Cardiac septum (tissue), 1 donor: ENCODE results near the gene SUPT3H. TPM values are rescaled to one million over a fixed set of nuclear protein-coding genes. Genes with fewer than 3 reads are reported as not detected.

Experiments
- DNase-seq: peaks from one replicate; pipeline ENCODE4 v3.0.0-alpha.2; 2020; ENCODE audit warnings: low spot score
- intact Hi-C: fragments of 100-400 bp; cut with DNase I; formaldehyde crosslinking; loops from one replicate; pipeline ENCODE4 v1.14.0; 2022
- total RNA-seq: library from RNA; stranded (reverse); fragmentation: NEBNext Ultra II Directional; extraction: Animal tissue kit (Norgen Biotek cat#: 25700); gene quantifications from one replicate; pipeline ENCODE4 v1.2.1, GENCODE V29; 2021
- donor health status: DM: no; HTN: no; CAD: no.

Gene SUPT3H
- total RNA-seq, 1 donor from 2014 or later: 6.2 TPM

DNA sequence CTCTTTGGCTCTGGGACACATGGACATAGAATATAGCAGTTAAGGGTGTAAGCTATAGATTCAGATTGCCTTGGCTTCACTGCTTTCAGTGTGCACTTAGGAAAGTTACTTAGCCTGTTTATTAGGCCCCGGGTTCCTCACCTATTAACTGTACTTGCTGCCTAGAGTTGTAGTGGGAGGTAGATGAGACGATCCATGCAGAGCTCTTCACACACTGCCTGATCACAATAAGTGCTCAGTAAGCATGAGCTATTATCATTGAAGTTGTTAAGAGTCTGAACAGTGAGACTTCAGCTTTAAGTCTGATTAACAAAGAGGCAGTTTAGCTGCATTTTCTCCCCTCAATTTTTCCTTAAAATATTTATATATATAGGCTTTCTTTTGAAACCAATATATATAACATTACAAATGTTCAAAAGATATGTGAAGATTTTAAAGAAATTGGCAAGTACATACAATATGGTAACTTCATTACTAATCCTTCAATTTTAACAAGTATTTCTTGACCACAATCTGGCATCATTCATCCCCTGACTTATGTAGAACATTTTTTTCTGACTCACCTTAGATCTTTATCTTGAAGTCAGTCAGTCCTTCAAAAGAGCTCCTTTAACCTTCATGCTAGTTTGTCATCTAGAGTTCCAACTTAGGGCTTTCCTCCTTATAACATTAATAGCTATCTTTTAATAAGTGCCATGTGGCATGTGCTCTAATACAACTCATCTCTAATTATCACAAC, 20.5 kb upstream of the SUPT3H start:
- DNase-seq: no peak
- intact Hi-C loops: no loop called here

DNA sequence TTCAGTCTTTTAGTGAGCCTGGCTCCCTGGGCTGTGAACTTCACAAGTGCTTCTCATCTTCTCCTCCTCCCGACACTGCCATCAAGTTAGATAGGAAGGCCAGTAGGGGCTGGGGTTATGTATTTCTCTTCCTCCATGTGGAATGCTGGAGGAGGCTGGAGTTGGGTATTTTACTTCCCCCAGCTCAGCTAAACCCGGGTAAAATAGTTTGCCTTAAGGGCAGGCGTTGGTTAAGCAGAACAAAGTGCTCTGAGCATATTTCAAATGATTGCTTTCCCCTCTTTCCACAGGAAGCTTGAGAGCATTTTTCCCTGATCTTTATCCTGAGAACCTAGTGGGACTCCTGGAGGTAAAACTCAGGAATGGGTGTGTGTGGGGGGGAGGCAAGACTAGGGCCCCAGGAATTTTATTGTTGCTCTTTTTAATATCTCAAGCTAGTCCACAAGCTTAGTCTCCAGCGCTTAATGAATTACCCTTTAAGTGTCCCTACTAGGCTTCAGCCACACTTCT, 16.9 kb upstream of the SUPT3H start:
- DNase-seq: no peak
- intact Hi-C loops: no loop called here

DNA sequence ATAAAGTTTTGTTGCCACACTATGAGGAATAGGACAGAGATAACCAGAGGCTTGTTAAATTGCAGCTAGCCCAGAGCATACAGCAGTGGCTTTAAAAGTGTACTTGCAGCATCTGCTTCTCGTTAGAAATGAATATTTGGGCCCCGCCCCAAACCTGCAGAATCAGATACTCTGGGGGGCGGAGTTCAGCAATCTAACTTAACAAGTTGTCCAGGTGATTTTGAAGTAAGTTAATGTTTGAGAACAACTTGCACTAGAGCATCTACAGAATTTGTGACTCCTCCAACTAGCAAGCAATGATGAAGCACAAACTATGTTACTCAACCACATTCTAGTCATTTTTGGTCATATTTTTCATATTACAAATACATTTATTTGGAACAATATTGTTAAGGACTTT, 10.6 kb upstream of the SUPT3H start:
- intact Hi-C loops: no loop called here
- DNase-seq: no peak

DNA sequence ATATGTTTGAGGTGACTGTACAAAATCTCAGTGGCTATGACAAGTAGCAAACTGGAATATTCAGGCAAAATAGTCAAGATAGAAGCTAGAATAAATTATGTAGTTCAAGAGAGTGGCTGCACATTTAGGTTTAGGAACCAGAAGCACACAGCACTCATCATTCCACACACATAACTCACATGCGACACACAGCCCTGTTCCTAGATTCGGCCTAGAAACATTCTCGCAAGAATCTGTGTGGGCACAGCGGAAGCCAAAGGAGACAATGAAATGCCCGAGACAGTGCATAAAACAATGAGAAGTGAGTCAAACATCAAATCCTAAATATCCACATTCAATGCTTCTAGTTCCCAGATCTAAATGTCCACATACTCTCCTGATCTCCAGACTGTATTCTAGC, 9.5 kb upstream of the SUPT3H start:
- no peak for DNase-seq
- intact Hi-C loops: no loop called here

DNA sequence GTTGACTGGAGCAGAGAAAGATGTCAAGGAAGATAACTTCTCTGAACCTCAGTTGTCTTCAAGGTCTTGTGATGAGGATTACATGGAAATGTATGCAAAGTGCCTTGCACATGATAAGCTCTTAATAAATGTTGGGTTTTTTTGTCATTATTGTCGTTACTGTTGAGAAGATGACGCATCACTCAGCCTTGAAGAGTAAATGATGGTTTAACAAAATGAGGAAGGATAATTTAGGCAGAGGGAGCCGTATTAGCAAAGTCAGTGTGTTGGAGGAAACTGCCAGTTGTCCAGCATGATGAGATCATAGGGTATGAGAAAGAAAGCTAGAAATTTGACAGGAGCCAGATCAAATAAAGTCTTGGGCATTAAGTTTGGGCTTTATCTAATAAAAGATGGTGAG, 8.8 kb upstream of the SUPT3H start:
- intact Hi-C loops: no loop called here
- DNase-seq: no peak

DNA sequence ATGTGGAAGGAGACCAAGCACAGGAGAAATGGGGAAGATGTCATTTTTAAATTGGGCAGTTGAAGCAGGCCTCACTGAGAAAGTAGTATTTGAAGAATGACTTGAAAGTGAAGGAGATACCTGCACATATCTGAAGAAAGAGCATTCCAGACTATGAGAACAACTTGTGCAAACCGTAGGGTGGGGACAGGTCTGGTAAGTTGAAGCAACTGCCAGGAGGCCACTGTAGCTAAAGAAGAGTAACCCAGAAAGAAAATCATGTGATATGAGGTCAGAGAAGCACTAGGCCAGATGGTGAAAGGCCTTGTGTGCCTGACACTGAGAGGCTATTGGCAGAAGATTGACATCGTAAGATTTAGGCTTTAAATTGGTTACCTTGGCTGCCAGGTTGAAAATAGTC, 4.7 kb upstream of the SUPT3H start:
- intact Hi-C loops: no loop called here
- no peak for DNase-seq

DNA sequence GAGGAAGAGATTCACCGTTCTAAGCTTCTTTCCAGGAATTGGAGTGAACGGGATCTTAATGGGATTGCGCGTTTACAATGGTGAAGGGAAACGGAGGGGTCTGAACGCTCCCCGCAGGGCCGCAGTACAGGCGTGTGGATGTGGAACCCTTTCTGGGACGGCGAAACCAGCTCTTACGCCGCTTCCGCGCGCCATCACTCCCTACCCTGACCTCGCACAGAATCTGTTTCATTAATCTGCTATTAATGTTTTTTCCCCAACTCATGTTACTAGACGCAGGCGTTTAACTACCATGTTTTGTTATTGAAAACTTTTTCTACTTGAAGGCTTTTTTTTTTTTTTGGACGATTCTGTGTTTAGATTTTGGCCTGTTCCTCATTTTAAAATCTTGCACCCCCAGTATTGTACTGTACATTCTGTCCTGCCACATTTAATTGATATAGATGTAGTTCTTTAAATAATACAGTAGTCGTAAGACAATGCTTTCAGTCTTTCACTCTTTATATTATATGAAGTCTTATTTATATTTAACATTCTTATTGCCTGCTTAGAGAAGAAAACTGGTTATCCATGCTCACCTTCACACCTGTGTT, 696 bp upstream of the SUPT3H start:
- DNase-seq: no peak
- intact Hi-C loops: loop anchor here (5.0 kb wide), 2 partner anchors 261 to 544 kb away; no protein-coding TSS in a partner anchor

DNA sequence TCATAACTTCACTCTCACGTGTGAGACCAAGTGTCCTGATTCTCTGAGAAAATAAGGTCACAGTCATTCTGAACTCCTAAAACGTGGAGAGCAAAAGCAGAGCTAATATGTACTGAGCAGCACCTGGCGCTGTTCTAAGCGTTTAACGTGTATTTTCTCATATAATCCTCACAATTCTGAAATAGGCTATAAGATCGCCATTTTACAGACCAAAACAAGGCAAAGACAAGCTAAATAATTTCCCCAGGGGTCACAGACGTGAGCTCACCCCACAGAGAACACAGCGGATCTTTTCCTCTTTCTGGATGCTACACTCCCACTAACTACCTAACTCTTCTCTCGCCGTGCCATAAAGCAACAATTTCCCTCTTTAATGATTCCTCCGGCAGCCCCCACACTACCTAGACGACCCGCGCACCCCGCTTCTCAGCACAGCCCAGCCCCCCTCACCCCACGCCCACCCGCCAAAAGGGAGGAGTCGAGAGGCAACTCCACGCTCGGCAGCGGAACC, 636 bp downstream of the SUPT3H start:
- DNase-seq: peak; percentile 90
- intact Hi-C loops: loop anchor here (5.0 kb wide), 2 partner anchors 260 to 545 kb away; no protein-coding TSS in a partner anchor

DNA sequence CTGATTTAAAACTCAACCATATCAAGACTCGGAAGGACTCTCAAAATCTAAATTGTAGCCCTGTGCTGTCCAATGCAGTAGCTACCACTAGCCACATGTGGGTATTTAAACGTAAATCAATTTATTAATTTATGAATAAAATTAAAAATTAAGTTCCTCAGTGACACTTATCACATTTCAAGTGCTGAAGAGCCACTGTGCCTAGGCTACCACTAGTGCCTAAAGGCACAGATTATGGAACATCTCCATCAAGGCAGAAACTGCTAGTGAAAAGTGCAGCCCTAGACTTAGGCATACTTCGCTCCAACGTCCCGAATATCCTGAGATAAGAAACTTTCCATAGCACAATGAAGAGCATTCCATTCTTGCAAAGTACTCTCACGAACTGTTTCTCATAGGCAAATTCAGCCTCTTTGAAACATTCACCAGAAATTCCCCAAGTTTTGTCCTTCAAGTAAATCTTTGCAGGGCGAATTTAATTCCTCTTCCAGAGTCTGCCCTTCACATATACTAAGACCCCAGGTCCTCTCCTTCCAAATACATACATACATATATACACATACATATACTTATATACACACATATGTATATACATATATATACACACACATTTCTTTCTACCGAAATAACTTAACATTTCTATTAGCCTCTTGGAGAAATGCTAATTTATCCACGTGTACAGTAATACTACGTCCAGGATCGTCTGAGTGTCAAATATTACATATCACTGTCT, 1.3 kb downstream of the SUPT3H start:
- intact Hi-C loops: loop anchor here (5.0 kb wide), 2 partner anchors 259 to 546 kb away; no protein-coding TSS in a partner anchor
- DNase-seq: no peak

DNA sequence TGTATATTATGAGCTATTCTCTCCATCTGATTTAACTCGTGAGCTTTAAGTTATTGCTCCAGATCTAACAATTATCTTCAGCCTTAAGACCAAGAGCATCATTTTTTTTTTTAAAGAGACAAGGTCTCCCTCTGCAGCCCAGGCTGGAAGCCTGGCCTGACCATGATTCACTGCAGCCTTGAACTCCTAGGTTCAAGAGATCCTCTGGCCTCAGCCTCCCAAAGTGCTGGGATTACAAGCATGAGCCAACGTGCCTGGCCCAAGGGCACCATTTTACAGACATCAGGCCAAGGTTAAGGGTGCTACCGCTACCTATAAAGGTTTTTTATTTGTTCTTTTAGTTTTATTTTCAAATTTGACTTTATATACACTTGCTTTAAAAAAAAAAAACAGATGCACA, 2.3 kb downstream of the SUPT3H start:
- intact Hi-C loops: loop anchor here (5.0 kb wide), 2 partner anchors 258 to 547 kb away; no protein-coding TSS in a partner anchor
- DNase-seq: no peak

DNA sequence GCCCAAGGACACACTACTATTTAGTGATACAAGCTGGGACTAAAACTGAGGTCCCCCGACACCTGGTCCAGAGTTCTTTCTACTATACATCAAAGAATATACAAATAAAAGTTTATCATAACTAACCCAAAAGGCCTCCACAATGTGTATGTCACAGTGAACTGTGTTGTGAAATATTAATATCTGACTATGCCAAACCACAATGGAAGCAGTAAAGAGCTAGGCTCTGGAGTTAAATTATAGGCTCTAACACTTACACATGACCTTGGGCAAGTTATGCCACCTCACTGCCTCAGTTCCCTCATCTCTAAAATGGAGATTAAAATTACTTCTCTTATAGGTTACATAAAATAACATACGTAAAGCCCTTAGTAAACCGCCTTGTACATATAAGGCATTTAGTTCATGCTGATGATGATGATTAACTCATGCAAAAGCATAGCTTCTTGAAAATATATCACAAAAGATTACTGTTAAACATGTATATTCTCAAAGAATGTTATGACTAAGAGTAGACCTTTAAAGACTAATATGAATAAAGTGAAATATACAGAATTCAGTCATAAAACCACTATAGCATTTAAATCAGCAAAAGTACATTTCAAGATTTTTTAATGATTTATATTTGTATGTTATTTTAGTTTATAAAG, 5.7 kb downstream of the SUPT3H start:
- no peak for DNase-seq
- intact Hi-C loops: no loop called here

DNA sequence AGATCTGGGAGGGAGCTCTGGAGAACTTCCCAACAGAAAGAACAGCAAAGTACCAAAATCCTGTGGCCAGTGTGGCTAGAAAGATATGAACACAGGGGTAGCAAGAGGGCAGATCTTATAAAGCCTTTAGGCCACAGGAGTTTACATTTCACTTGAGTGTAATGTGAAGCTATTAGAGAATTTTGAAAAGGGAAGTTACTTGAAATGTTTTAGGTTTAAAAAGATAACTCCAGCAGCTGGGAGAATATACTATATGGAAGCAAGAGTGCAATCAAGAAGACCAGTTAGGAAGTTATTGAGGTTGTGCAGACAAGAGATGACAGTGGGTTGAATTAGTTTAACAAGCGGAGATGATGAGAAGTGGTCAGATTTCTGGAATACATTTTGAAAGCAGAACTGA, 7.9 kb downstream of the SUPT3H start:
- intact Hi-C loops: no loop called here
- no peak for DNase-seq

DNA sequence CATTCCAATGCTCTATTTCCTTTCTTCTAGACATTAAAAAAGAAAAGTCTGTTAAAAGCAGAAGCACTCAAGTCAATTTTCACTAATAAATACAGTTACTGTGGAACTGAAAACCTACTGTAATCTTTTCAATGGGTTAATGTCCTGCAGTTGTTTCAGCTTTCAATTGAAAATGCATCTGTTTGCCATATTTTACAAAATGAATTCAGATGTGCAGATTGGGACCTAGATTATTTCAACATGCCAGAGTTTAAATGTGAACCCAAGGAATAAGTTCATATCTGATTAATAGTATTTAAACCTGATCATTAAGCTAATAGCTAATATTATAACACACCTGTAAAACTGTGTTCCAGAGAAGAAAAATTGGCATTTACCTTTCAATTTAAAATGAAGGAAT, 9.7 kb downstream of the SUPT3H start:
- no peak for DNase-seq
- intact Hi-C loops: no loop called here

DNA sequence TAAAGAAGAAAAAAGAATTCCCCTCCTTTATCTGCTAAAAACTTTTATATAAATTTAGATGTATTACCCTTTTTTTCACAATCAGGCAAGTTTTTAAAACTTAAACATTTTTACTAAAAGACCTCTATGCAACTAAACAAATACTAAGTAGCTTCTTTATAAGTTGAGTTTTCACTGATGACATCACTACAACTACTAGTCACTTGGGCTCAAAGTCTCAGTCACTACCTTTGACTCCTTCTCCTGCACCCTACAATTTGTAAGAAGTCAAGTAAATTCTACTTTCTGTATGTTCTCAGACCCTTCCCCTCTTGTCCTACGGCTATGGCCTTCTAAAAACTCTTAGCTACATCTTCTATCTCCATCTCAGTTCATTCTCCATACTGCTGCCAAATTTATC, 11.2 kb downstream of the SUPT3H start:
- DNase-seq: no peak
- intact Hi-C loops: no loop called here

DNA sequence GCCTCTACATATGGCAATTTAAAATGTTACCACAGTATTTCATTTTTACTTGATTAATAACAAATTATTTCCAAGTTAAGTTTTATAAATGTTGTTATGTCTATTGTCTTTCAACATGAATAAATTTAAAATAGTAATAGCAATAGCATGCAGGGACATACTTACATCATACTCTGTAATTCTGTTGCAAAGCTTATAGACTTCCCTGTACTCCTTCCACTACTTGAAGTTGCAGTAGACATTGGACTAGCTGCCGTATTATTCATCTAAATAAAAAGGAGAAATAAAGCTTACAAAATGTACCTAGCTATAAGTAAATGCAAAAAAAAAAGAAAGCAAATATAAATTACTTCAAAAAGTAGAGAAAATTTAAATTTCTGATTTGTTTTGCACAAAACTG, 12.7 kb downstream of the SUPT3H start:
- intact Hi-C loops: no loop called here
- no peak for DNase-seq

DNA sequence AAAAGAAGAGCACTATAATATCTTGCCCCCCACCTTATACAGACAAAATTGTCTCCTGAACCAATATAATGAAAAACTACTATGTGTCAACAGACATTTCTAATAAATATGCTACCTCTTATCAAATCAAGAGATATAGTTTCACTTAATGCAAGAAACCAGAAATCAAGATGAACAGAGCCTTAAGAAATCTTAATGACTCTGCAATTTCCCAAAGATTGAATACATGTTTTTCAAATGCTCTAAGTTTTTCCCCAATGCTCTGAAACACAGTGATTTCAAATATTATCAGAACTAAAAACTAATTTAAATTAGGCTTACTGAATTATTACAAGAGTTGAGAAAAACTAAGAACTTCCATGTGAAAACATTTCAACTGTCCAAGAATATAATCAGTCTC, 13.3 kb downstream of the SUPT3H start:
- no peak for DNase-seq
- intact Hi-C loops: no loop called here

DNA sequence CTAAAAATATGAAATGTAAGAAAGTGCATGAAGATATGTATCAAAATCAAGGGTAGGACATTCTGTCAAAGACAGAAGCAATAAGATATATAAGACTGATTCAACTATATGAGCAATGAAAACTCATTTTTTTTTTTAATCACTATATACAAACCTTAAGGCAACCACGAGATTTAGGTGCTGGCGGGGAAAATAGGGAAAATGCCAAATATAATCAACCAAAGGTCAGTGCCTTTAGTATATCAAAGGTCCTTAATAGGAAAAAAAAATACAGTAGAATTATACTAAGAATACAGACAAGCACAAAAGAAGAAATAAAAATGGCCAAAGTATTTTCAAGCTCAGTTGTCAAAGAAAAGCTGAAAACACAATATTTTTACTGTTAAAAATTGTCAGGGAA, 24.1 kb downstream of the SUPT3H start:
- intact Hi-C loops: no loop called here
- DNase-seq: no peak

DNA sequence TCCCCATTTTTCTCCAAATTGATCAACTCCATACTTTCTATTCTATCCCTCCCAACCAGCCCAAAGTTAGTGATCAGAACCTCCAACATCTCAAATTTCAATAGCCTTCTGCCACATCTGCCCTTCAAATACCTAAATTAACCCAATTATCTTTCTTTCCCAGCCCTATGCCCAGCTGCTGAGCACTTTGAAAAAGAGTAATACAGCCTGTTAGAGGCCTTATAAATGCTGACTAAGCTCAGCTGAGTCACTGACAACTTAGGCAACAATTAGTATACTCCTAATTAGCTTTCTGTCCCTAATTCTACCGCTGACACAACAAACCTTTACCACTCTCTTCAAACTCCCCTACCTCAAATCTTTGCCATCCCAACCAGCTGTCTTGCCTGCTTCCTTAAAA, 26.1 kb downstream of the SUPT3H start:
- intact Hi-C loops: no loop called here
- no peak for DNase-seq

DNA sequence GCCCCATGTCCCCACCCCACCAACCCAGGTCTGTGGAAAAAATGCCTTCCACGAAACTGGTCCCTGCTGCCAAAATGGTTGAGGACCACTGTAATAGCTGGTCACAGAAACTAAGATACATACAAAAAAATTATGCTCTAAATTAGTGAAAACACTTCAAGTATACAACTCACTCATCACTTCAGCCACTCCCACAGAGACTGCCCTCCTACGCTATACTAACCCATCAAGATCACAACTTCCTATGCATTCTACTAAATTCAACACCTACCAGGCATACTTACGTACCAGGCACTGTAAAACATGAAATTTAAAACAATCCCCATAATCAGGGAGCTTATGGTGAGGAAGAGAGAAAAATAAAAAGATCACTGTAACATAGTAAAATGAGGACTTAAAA, 26.7 kb downstream of the SUPT3H start:
- intact Hi-C loops: no loop called here

DNA sequence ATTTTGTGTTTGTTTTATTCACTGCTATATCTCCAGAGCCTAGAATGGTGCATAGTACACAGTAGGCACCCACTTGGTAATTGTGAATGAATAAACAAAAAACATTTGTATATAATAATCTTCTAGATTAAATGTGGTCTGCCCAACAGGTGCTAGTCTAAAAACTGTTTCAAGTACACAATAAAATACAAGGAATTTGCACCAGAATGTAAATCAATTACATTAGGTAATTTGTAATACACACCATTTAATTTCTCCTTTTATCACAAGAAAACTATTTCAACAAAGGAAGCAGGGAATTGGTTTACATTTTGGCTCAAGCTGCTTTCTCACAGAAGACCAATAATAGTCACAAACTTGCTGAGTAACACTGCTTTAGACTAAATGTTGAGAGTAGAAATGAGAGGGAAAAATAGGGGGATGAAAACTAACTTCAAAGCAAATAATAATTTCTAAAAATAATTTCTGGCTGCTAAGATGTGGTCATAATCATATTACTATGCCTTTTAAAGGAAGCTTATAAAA, 27.5 kb downstream of the SUPT3H start:
- intact Hi-C loops: no loop called here

More for the DNA sequence above, 26.7 kb downstream of the SUPT3H start:
- no peak for DNase-seq

More for the DNA sequence above, 27.5 kb downstream of the SUPT3H start:
- DNase-seq: no peak
